HEK293 (cell line): Measurements from ENCODE around the gene MDFI.

Experiments
- CTCF ChIA-PET: fragments of 350-600 bp; formaldehyde crosslinking; extraction: SDS; loops from one replicate; lab custom pipeline; 2021; ENCODE audit warnings: antibody characterized with exemption; lab: Yijun Ruan, JAX
- POLR2A ChIA-PET: fragments of 300-600 bp; formaldehyde crosslinking; extraction: SDS; loops from one replicate; lab custom pipeline; 2020; ENCODE audit warnings: antibody characterized with exemption, inconsistent platforms; lab: Yijun Ruan, JAX
- H3K27ac ChIP-seq: fragments of 200-500 bp; sonication (Bioruptor generic); 2 replicates; pipeline ENCODE4 v1.5.1; 2014; ENCODE audit warnings: low read depth, low read length, control low read depth, inconsistent platforms; ENCODE audit errors: extremely low read depth
- H3K36me3 ChIP-seq, 2 experiments: fragments of 200-500 bp in 1 of 2; sonication (Bioruptor generic) in 1 of 2; 1 replicate in 1 of 2; 2 replicates in 1 of 2; pipeline ENCODE4 v1.5.1; 2014 to 2017; ENCODE audit warnings: inconsistent platforms in 2 of 2, low read length in 2 of 2; ENCODE audit not compliant: control insufficient read depth in 2 of 2, insufficient read depth in 1 of 2
- H3K4me1 ChIP-seq: fragments of 200-500 bp; sonication (Bioruptor generic); 2 replicates; pipeline ENCODE4 v1.5.1; 2014; ENCODE audit warnings: mild to moderate bottlenecking, low read length, inconsistent platforms; ENCODE audit not compliant: control insufficient read depth, insufficient read depth
- H3K4me3 ChIP-seq: 2 replicates; pipeline ENCODE4 v1.5.1; 2011; ENCODE audit warnings: low read depth, mild to moderate bottlenecking, control low read depth, low read length, moderate library complexity
- H3K9me3 ChIP-seq: fragments of 200-500 bp; sonication (Bioruptor generic); 2 replicates; pipeline ENCODE4 v1.5.1; 2014; ENCODE audit warnings: low read depth, low read length, inconsistent platforms; ENCODE audit not compliant: control insufficient read depth, insufficient read depth
- EGR2 ChIP-seq: fragments of 450-650 bp; formaldehyde crosslinking; IDR thresholded peaks from 2 replicates; pipeline ENCODE4 v1.5.1; 2016; ENCODE audit warnings: low read depth, missing biosample characterization, missing genetic modification characterization
- GLI4 ChIP-seq: fragments of 450-650 bp; formaldehyde crosslinking; IDR thresholded peaks from 2 replicates; pipeline ENCODE4 v1.5.1; 2016; ENCODE audit warnings: missing biosample characterization, missing genetic modification characterization
- GLIS2 ChIP-seq: fragments of 450-650 bp; formaldehyde crosslinking; IDR thresholded peaks from 2 replicates; pipeline ENCODE4 v1.5.1; 2016; ENCODE audit warnings: missing biosample characterization, missing genetic modification characterization
- HOXD13 ChIP-seq: sonication (generic); formaldehyde crosslinking; IDR thresholded peaks from 2 replicates; pipeline ENCODE4 v1.8.0; 2022; ENCODE audit warnings: missing genetic modification reagents, borderline replicate concordance
- KLF16 ChIP-seq: fragments of 450-650 bp; formaldehyde crosslinking; IDR thresholded peaks from 2 replicates; pipeline ENCODE4 v1.5.1; 2017; ENCODE audit warnings: missing biosample characterization, missing genetic modification characterization
- ZEB2 ChIP-seq: fragments of 450-650 bp; formaldehyde crosslinking; IDR thresholded peaks from 2 replicates; pipeline ENCODE4 v1.5.1; 2016; ENCODE audit warnings: missing biosample characterization, missing genetic modification characterization
- ZFHX2 ChIP-seq: fragments of 450-650 bp; formaldehyde crosslinking; conservative IDR thresholded peaks from 2 replicates; pipeline ENCODE4 v1.5.1; 2016; ENCODE audit warnings: missing biosample characterization, missing genetic modification characterization
- ZNF10 ChIP-seq: fragments of 450-650 bp; formaldehyde crosslinking; IDR thresholded peaks from 2 replicates; pipeline ENCODE4 v1.5.1; 2017; ENCODE audit warnings: missing biosample characterization, missing genetic modification characterization
- ZNF132 ChIP-seq: fragments of 450-650 bp; formaldehyde crosslinking; IDR thresholded peaks from 2 replicates; pipeline ENCODE4 v1.5.1; 2017; ENCODE audit warnings: missing biosample characterization, missing genetic modification characterization, borderline replicate concordance
- ZNF223 ChIP-seq: fragments of 450-650 bp; formaldehyde crosslinking; IDR thresholded peaks from 2 replicates; pipeline ENCODE4 v1.5.1; 2016; ENCODE audit warnings: missing biosample characterization, missing genetic modification characterization
- ZNF280C ChIP-seq: fragments of 450-650 bp; formaldehyde crosslinking; IDR thresholded peaks from 2 replicates; pipeline ENCODE4 v1.5.1; 2016; ENCODE audit warnings: missing biosample characterization, missing genetic modification characterization
- ZNF404 ChIP-seq: fragments of 450-650 bp; formaldehyde crosslinking; IDR thresholded peaks from 2 replicates; pipeline ENCODE4 v1.5.1; 2017; ENCODE audit warnings: missing biosample characterization, missing genetic modification characterization
- ZNF433 ChIP-seq: fragments of 450-650 bp; formaldehyde crosslinking; IDR thresholded peaks from 2 replicates; pipeline ENCODE4 v1.5.1; 2016; ENCODE audit warnings: missing biosample characterization, missing genetic modification characterization, low read depth
- ZNF473 ChIP-seq: fragments of 450-650 bp; formaldehyde crosslinking; IDR thresholded peaks from 2 replicates; pipeline ENCODE4 v1.5.1; 2017; ENCODE audit warnings: missing biosample characterization, missing genetic modification characterization
- ZNF548 ChIP-seq: fragments of 450-650 bp; formaldehyde crosslinking; IDR thresholded peaks from 2 replicates; pipeline ENCODE4 v1.5.1; 2016; ENCODE audit warnings: missing biosample characterization, missing genetic modification characterization
- ZNF560 ChIP-seq: fragments of 450-650 bp; formaldehyde crosslinking; IDR thresholded peaks from 2 replicates; pipeline ENCODE4 v1.5.1; 2017; ENCODE audit warnings: missing biosample characterization, missing genetic modification characterization, borderline replicate concordance
- ZNF571 ChIP-seq: fragments of 450-650 bp; formaldehyde crosslinking; IDR thresholded peaks from 2 replicates; pipeline ENCODE4 v1.5.0; 2017; ENCODE audit warnings: missing biosample characterization, missing genetic modification characterization
- ZNF626 ChIP-seq: fragments of 450-650 bp; sonication (Bioruptor Pico); formaldehyde crosslinking; IDR thresholded peaks from 2 replicates; pipeline ENCODE4 v1.5.1; 2018; ENCODE audit warnings: missing biosample characterization, missing genetic modification characterization, inconsistent platforms
- TF ChIP-seq, protein P1 (sequence below): fragments of 450-650 bp; formaldehyde crosslinking; IDR thresholded peaks from 2 replicates; pipeline ENCODE4 v1.5.1; 2016; ENCODE audit warnings: missing biosample characterization, missing genetic modification characterization
- TF ChIP-seq, protein P2 (sequence below): fragments of 450-650 bp; formaldehyde crosslinking; IDR thresholded peaks from 2 replicates; pipeline ENCODE4 v1.5.1; 2016; ENCODE audit warnings: missing biosample characterization, missing genetic modification characterization, low read depth

The MDFI gene

DNA sequence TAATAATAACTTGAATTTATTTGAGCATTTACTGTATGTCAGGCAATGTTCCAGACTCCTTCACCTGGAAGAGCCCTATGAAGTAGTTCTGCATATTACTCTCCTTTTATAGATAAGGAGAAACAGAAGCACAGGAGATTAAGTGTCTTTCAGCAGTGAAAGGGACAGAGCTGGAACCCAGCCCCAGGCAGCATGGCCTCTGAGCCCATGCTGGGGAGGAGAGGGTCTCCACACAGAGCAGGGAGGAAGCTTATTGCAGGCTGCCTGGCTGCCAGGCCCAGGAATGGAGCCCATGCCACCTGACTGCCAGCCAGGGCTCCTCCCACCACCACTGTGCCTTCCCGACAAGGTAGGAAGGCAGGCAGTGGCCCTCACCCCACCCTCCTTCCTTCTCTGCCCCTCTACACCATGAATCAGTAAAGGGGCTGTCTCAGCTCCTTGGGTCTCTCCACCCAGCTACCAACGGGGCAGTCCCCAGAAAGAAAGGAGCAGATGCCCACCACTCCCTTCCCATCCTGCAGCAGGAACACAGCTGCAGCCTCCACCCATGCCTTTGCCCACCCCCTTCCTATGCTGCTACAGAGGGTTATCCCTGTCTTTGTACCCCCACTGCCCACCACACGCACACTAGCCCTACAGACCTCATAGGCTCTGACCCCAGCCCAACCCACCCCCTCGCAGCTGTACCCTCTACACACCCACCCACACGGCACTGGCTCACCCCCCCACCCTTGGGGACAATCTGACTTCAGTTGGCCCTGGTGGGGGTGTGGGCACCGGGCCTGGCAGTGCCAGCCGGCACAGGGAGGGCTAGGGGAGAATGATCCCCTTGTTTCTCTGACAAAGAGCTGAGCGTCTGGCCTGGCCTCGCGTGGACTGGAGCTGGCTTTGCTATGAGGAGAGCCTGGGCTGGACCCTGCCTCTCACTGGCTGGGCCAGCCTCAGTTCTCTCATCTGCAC lies 55.3 kb downstream of the MDFI start:
- POLR2A ChIA-PET = no interaction called here

DNA sequence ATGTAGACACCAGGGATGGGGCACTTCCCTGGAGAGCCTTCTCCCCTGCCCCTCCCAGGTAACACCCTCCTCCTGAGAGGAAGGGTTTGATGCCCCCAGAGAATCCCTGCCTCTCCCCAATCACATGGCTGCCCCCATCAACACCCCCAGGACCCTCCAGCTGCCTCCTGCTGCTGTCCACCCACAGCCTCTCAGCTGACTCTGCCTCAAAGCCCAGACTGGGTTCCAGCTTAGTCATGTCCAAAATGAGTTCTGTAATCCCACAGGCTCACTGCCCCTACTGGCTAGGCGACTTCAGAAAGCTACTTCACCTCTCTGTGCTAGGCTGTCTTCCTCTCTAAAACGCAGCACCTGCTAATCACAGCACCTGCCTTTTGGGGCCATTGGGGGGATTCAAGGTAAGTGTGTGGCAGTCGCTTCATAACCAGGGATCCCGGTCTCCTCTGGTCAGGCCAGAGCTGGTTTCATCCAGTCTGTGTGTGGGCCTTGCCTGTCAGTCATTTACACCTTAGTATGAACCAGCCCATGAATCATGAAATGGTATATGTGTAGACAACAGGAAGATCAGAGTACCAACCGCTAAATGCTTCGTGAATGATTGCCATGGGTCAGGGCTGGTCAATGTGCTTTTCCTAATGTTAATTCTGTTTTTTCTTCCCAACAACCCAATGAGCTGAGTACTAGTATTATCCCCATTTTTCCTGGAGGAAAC lies 56.7 kb downstream of the MDFI start:
- H3K4me1 ChIP-seq = no peaks in the 10 kb centered on the region
- TF ChIP-seq ZFHX2 (tag by site-specific recombination) = peak; percentile 82
- TF ChIP-seq GLIS2 (tag by site-specific recombination) = peak; percentile 40; the same call in 1 of the 2 replicates
- TF ChIP-seq ZNF626 (tag by site-specific recombination) = no peak
- peak; percentile 81 for TF ChIP-seq EGR2 (tag by site-specific recombination)
- no peak for TF ChIP-seq ZNF548
- H3K36me3 ChIP-seq = no peaks in the 10 kb centered on the region
- H3K9me3 ChIP-seq = no peaks in the 10 kb centered on the region
- H3K27ac ChIP-seq = no peak overlapping the region
- CTCF ChIA-PET = interaction anchor here (0.6 to 4.9 kb wide), 8 partner anchors 10 to 1772 kb away, joined by 3 to 37 read pairs (median 4); no protein-coding TSS in a partner anchor
- POLR2A ChIA-PET = interaction anchor here (1.8 kb wide), 1 partner anchor 8 kb away, joined by 4 read pairs; no protein-coding TSS in a partner anchor
- no peak overlapping the region for H3K4me3 ChIP-seq

More for the DNA sequence above, 55.3 kb downstream of the MDFI start:
- H3K36me3 ChIP-seq = no peaks in the 10 kb centered on the region
- H3K4me3 ChIP-seq = no peak overlapping the region
- CTCF ChIA-PET = interaction anchor here (0.5 to 4.9 kb wide), 9 partner anchors 9 to 378 kb away, joined by 3 to 37 read pairs (median 3); no protein-coding TSS in a partner anchor
- TF ChIP-seq ZNF10 (0 out of 2 replicates have a peak, but pooled peaks have one; percentile 28), ZNF571 (tag by site-specific recombination) (no peak)
- H3K9me3 ChIP-seq = no peaks in the 10 kb centered on the region
- H3K4me1 ChIP-seq = no peaks in the 10 kb centered on the region
- H3K27ac ChIP-seq = no peak overlapping the region

DNA sequence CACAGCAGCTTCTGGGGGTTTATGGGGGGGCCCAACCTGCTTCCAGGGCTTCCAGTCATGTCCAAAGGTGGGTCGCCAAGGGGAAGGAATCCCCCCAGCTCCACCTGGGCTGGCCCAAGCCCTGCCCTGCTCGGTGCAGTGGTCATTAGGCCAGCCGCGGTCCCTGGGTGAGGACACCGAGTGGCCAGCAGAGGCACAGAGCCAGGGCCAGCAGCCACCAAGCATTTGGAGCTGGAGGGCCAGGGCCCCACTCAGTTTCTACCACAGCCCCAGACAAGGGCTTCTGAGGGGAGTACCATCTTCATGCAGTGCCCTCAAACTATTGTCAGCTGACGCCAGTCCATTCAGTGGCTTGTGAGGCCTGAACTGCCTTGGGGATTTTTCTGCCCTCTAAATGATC lies 57.6 kb downstream of the MDFI start:
- H3K9me3 ChIP-seq = no peaks in the 10 kb centered on the region
- no peak overlapping the region for H3K27ac ChIP-seq
- TF ChIP-seq ZNF404 (no peak), KLF16 (tag by site-specific recombination) (no peak), HOXD13 (no peak), GLI4 (tag by site-specific recombination) (no peak), ZNF473 (no peak), ZNF548 (no peak), ZNF280C (tag by site-specific recombination) (no peak), ZNF433 (tag by site-specific recombination) (no peak), ZNF560 (tag by site-specific recombination) (no peak), ZNF223 (no peak), ZEB2 (tag by site-specific recombination) (no peak), EGR2 (tag by site-specific recombination) (no peak), ZNF132 (no peak)
- TF ChIP-seq, protein P1, sequence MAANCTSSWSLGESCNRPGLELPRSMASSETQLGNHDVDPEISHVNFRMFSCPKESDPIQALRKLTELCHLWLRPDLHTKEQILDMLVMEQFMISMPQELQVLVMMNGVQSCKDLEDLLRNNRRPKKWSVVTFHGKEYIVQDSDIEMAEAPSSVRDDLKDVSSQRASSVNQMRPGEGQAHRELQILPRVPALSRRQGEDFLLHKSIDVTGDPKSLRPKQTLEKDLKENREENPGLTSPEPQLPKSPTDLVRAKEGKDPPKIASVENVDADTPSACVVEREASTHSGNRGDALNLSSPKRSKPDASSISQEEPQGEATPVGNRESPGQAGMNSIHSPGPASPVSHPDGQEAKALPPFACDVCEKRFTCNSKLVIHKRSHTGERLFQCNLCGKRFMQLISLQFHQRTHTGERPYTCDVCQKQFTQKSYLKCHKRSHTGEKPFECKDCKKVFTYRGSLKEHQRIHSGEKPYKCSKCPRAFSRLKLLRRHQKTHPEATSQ (tag by site-specific recombination) = no peak
- TF ChIP-seq, protein P2, sequence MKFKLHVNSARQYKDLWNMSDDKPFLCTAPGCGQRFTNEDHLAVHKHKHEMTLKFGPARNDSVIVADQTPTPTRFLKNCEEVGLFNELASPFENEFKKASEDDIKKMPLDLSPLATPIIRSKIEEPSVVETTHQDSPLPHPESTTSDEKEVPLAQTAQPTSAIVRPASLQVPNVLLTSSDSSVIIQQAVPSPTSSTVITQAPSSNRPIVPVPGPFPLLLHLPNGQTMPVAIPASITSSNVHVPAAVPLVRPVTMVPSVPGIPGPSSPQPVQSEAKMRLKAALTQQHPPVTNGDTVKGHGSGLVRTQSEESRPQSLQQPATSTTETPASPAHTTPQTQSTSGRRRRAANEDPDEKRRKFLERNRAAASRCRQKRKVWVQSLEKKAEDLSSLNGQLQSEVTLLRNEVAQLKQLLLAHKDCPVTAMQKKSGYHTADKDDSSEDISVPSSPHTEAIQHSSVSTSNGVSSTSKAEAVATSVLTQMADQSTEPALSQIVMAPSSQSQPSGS = no peak
- ChIA-PET POLR2A (interaction anchor here (1.8 kb wide), 1 partner anchor 9 kb away, joined by 4 read pairs; no protein-coding TSS in a partner anchor), CTCF (interaction anchor here (0.7 to 4.9 kb wide), 6 partner anchors 10 to 405 kb away, joined by 3 to 37 read pairs (median 11); no protein-coding TSS in a partner anchor)
- no peaks in the 10 kb centered on the region for H3K4me1 ChIP-seq
- no peaks in the 10 kb centered on the region for H3K36me3 ChIP-seq
- no peak overlapping the region for H3K4me3 ChIP-seq
